Stimulated activated CD4-positive, alpha-beta T cell treated with anti-CD3 and anti-CD28 coated beads, Interleukin-12 subunit alpha, Interleukin-12 subunit beta, amount 100 ng/mL, for 48 hours (primary cell): ENCODE results near the gene CBLC.

Source experiments
- DNase-seq, 3 donors: peaks; one replicate each; pipeline ENCODE4 v3.0.0-alpha.2; 2020; ENCODE audit warnings: low read depth in 2 of 3, low spot score in 1 of 3

CBLC gene, protein sequence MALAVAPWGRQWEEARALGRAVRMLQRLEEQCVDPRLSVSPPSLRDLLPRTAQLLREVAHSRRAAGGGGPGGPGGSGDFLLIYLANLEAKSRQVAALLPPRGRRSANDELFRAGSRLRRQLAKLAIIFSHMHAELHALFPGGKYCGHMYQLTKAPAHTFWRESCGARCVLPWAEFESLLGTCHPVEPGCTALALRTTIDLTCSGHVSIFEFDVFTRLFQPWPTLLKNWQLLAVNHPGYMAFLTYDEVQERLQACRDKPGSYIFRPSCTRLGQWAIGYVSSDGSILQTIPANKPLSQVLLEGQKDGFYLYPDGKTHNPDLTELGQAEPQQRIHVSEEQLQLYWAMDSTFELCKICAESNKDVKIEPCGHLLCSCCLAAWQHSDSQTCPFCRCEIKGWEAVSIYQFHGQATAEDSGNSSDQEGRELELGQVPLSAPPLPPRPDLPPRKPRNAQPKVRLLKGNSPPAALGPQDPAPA

DNA sequence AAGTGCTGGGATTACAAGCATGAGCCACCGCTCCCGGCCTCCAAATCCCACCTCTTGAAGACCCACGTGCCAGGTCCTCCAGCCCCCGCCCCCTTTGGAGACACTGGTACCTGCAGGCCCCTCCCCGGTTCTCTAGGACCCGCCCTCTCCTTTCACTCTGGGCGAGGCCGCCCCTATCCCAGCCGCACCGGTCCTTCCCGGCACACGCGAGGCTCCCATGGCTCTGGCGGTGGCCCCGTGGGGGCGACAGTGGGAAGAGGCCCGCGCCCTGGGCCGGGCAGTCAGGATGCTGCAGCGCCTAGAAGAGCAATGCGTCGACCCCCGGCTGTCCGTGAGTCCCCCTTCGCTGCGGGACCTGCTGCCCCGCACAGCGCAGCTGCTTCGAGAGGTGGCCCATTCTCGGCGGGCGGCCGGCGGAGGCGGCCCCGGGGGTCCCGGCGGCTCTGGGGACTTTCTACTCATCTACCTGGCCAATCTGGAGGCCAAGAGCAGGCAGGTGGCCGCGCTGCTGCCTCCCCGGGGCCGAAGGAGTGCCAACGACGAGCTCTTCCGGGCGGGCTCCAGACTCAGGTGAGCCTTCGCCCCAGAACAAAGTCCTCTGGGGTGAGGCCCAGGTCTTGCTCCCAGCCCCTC, at the start of gene CBLC:
Gene CBLC, plus strand, starts transcription at position 176 of the 633 bp plus-strand sequence. Its CDS starts 42 bp downstream, at position 218.
- DNase-seq, result no peak

DNA sequence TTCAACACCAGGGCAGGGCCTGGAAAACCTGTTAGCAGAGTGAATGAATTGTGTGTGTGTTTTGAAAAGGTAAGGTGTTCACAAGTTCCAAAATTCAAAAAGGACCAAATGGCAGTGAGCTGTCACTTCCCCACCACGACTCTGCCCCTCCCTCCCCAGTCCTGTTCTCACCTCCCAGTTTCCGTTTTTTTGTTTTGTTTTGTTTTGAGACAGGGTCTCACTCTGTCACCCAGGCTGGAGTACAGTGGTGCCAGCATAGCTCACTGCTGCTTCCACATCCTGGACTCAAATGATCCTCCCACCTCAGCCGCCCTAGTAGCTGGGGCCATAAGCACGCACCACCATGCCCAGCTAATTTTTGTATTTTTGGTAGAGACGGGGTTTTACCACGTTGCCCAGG, 49.5 kb upstream of the CBLC start:
- DNase-seq, result no peak

DNA sequence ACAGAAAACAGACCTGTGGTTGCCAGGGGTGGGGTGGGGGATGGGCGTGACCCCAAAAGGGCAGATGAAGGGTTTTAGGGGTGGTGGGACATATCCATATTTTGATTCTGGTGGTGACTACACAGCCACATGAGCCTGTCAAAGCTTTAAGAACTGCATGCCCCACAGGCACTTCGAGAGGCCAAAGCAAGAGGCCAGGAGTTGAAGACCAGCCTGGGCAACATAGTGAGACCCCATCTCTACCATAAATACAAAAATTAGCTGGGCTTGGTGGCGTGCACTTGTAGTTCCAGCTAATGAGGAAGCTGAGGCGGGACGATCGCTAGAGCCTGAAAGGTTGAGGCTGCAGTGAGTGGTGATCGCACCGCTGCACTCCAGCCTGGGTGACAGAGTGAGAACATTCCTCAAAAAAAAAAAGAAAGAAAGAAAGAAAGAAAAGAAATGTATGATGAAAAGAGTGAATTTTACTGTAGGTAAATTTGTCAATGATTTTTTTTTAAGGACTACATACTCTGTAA, 48.1 kb upstream of the CBLC start:
- no peak for DNase-seq

DNA sequence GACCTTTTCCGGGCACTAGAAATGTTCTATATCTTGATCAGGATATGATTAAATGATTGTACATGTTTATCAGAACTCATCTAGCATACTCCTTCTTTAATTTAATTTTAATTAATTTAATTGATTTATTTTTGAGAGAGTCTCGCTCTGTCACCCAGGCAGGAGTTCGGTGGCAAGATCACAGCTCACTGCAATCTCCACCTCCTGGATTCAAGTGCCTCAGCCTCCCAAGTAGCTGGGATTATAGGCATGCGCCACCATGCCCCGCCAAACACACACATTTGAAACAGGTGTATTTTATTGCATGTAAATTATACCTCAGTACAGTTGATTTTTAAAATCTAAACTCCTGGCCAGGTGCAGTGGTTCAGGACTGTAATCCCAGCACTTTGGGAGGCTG, 46.6 kb upstream of the CBLC start:
- DNase-seq, result no peak

DNA sequence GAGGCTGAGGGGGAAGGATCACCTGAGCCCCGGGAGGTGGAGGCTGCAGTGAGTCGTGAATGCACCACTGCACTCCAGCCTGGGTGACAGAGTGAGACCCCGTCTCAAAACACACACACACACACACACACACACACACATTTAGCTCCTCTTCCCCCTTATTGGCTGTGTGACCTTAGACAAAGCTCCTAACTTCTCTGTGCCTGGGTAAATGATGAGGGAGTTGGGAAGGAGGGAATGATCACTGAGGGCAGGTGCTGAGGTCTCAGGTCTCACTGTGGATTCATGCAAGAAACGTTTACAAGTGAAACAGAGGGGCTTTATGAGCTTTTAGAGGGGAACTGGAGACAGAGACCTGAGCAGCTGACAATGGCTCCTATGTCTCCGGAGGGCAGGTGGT, 46.1 kb upstream of the CBLC start:
- no peak for DNase-seq

DNA sequence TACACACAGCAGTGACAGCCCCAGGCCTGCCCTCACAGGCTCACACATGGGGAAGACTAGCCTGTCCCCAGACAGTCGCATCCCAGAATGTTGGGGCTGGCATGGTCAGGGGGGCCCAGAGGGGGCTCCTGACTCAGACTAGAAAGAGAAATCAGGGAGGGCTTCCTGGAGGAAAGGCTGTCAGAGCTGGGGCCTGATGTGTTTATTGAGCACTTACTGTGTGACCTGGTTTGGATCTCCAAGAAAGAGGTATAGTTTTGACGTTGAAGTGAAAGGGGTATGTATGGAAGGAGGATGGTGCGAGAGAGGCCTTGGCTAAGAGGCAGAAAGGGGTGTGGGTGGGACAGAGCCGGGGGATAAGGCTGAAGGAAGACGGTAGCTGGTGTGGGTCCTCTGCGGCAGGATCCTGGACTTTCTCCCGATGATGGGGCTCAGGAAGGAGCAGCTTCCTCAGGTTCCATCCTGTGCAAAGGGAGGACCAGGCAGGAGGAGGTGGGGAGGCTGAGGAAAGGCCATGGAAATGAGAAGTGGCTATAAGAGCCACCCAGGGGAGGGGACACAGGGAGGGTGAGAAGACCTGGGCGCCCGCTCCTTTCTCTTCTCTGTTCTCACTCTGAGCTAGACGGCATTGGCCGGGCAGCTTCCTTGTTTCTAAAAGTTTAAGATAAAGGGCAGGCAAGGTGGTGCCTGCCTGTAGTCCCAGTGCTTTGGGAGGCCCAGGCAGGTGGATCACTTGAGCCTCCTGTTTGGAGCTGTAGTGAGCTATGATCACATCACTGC, 45.3 kb upstream of the CBLC start:
- DNase-seq, result no peak

DNA sequence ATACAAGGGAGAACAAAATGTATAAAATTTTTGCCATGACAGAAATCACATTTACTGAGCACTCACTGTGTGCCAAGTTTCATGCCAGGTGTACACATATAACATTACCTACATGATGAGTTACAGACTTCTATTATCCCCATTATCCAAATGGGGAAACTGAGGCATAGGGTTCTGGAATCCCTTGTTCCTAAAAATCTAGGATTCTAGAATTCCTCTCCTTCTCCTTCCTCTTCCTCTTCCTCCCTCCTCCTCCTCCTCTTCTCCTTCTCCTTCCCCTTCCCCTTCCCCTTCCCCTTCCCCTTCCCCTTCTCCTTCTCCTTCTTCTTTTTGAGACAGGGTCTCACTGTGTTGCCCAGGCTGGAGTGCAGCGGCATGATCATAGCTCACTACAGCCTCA, 43.3 kb upstream of the CBLC start:
- no peak for DNase-seq

DNA sequence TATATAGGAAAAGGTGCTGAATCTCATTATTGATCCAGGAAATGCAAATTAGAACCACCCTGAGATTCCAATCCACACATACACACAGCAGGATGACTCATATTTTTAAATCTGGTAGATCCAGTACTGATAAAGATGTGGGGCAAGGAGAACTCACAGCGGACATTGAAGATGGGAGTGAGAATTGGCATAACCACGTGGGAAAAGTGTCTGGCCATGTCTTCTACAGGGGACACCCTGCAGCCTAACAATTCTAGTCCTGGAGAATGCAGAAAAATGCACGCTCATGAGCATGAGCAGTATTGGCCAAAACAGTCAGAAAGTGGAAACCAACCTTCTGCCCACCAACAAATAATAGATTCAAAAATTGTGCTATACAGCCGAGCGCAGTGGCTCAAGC, 42.7 kb upstream of the CBLC start:
- DNase-seq, result no peak

DNA sequence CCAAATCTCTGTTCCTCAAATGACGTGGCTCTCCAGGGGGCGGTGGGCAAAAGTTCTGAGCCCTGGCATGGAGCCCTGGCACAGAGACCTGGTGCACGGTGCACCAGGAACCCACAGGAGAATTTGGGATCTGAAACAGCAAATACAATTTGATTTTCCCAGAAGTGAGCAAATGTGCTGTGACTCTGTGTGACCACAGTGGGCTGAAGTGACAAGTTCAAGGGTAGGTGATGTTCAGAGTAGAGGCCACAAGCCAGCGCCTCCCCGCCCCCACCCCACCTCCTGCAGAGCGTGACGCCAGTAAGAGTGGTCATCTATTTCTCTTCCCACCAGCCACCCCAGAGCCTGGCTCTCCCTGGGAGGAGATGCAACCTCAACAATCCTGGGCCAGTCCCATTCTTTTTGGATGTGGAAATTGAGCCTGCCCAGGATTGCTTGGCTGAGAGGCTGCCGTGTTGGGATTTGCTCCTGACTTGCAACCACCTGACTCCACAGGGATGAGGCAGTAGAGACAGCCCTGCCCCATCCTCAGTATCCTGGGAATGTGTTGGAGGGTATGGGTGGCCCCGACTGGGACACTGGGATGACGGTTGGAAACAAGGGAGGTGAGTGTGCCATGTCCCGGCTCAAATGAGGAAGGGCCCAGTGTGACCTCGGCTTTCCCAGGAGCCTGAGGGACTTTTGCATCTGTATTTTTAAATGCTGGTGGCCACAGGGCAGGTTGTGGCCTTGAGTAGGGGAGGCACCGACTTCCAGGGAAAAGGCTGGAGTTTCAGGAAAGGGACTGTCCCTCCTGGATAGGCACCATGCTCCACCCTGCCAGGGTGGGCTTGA, 40.2 kb upstream of the CBLC start:
- no peak for DNase-seq

DNA sequence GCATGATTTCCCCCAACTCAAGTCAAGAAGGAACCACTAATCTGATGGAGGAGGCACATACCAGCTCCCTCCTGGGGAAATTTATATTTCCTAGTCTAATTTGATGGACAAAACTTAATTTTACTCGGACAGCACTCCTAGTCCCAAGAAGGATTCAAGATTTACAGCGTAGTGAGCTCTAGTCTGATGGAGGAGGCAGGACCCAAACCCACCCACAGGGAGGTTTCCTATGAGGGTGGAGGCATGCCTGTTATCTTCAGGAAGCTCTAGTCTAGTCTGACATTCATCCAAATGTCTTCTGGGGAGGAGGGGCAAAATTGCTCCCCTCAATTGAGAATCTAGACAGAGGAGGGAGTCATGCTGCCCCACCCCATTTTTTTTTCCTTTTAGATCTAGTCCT, 39.6 kb upstream of the CBLC start:
- DNase-seq, result no peak

DNA sequence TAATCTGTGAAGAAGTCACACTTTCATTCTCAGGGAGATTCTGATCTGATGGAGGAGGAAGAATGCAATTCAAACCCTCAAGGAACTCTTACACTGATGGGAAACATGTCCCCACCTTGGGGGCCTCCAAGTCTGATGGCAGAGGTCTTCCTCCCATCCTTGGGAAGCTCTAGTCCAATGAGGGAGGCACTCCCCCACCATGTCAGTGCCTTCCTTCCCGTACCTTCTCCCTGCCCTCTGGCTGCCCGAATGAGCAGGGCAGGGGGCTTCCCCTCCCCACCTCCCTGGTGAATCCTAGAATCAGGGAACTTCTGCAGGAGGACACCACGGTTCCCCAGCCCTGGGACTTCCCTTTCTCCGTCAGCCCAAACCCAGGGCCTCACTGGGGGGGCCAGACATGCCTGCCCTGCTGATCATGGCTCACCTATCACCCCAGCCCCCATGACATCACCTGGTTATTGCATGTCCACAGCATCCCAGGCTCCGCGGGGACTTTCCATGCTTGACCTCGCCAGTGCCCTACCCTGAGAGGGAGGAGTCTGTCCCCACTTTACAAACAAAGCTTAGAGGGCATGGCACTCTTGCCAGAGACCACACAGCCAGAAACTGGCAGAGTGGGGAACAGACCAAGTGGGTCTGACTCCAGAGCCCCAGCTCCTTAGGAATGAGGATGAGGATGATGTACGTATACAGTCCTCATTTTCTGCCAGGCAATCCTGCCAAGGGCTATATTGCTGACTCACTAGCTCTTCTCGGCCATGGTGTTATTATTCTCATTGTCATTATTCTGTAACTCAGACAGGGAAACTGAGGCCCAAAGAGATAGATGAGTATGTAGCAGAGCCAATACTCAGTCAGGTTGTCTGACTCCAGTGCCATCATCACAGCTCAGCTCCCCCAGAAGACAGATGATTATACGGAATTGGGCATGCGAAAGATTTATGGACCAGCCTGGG, 38.8 kb upstream of the CBLC start:
- no peak for DNase-seq

DNA sequence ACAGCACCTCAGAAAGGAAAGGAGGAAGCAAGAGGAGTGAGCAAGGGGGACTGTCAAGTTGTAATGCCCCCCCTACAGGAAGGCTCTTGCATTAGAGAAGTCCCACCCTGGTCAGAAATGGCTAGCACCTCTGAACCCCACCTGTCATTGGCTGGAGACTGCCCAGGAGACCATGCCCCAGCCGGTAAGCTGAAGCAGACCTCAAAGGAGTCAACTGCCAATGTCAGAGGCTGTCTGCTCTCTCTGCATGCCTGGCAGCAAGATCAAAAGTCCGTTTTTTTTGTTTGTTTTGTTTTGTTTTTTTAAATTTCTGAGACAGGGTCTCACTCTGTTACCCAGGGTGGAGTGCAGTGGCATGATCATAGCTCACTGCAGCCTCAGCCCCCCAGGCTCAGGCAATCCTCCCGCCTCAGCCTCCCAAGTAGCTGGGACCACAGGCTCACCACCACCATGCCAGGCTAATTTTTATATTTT, 37.3 kb upstream of the CBLC start:
- no peak for DNase-seq

DNA sequence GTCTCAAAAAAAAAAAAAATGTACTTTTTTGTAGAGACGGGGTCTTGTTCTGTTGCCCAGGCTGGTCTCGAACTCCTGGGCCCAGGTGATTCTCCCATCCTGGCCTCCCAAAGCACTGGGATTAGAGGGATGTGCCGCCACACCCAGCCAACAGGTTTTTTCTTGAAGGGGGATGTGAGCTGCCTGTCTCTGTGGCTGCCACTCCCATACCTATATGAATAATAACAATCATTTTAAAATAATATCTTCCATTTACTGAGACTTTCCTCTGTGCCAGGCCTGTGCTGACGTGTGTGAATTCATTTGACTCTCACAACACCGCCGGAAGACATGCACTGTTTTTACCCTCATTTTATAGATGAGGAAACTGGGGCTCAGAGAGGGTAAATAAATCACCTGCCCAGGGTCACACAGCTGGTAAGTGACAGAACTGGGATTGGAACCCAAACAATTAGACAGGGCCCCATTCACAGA, 36.4 kb upstream of the CBLC start:
- no peak for DNase-seq

DNA sequence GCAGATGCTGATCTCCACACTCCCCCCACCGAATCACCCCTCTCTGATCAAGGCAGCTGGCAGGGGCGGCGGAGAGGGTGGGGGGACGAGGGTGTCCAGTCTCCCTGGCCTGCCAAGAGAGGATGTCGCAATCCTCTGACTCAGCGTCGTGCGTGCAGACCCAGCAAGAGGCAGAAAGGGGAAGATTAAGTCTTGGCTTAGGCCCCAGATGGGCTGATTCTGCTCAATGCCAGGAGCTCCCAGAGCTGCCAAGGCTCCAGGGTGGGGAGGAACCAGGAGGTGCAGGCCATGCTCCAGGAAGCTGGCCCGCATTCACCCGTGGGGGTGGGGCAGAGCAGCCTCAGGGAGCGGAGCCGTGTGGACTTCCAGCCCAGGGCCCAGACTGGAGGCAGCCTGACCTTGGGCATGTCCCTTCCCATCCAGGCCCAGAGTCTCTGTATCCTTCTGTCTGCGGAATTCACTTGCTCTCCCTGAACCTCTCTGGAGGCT, 35.8 kb upstream of the CBLC start:
- no peak for DNase-seq

DNA sequence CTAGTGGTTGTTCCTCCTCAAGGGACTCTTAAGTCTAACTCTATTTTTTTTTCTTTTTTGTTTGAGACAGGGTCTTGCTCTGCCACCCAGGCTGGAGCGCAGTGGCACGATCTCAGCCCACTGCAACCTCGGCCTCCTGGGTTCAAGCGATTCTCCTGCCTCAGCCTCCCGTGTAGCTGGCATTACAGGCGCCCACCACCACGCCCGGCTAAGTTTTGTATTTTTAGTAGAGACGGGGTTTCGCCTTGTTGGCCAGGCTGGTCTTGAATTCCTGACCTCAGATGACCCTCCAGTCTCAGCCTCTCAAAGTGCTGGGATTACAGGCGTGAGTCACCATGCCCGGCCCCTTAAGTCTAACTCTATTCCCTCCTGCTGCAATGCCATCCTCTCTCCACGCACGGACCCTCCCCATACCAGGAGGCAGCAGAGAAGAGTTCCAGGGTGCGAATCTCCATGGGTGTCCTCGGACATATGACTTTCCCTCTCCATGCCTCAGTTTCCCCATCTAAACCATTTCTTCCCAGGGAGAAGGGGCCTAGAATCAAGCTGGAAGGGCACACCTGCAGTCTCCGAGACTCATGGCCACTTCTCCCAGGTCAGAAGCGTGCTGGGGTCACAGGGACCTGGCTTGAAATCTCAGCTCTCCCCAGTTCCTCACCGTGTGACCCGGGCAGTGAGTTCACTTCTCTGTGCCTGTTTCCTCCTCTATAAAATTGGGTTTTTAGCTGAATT, 35.2 kb upstream of the CBLC start:
- no peak for DNase-seq

DNA sequence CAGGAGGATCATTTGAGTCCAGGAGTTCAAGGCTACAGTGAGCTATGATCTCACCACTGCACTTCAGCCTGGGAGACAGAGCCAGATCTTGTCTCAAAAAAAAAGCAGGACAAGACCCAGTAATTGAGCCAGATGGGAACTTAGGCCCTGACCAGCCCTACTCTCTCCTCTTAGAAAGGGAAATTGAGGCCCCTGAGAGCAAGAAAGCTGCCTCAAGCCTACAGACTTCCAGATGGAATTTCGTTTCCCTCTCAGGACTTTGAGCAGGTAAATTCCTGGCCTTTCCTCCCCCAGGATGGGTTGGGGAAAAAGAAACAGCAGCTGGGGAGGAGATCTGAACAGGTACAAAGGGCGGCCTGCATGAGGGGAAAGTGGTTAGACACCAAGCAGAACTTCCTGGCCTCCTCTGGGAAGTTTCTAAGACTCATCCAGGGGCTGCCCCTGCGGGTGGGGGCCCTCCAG, 32.8 kb upstream of the CBLC start:
- no peak for DNase-seq

DNA sequence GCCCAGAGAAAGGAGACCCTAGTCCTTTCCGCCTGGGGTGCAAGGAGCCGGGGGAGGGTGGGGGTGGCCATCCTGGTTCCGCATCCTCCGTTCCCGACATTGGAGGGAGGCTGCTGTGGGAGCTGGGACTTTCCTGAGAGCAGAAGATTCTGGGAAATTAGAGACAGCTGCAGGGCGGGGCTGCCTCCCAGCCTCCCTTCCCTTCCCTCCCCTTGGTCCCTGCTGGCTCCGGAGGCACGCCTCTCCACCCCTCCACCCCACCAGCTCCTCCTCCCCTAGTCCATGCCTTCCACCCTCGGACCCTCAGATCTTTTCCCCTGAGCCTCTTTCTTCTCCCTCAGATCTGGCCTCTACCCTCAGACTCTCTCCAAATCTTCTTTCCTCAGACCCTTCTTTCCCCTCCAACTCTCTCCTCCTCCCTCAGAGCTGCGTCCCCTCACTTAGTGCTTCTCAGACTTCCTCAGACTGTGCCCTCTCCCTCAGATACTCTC, 32.3 kb upstream of the CBLC start:
- no peak for DNase-seq

DNA sequence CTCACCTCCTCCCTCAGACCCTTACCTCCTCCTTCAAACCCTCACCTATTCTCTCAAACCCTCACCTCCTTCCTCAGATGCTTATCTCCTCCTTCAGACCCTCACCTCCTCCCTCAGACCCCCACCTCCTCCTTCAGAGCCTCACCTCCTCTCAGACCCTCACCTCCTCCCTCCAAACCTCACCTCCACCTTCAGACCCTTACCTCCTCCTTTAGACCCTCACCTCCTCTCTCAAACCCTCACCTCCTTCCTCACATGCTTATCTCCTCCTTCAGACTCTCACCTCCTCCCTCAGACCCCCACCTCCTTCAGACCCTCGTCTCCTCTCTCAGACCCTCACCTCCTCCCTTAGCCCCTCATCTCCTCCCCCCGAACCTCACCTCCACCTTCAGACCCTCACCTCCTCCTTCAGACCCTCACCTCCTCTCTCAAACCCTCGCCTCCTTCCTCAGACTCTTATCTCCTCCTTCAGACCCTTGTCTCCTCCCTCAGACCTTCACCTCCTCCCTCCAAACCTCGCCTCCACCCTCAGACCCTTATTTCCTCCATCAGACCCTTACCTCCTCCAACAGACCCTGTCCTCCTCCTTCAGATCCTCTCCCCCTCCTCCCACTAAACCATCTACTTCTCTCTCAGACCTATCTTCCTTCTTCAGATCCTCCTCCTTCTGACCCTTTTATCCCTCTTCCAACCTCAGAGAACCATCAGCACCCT, 31.6 kb upstream of the CBLC start:
- DNase-seq, result no peak
